HG03108 (cell line): Measurements from ENCODE around the gene KIAA1328.

Source experiments
- ATAC-seq: cut with Tn5 transposase; IDR thresholded peaks from one replicate; pipeline ENCODE4 v1.9.1; 2021; ENCODE audit warnings: moderate library complexity; ENCODE audit not compliant: unreplicated experiment

Gene KIAA1328

DNA sequence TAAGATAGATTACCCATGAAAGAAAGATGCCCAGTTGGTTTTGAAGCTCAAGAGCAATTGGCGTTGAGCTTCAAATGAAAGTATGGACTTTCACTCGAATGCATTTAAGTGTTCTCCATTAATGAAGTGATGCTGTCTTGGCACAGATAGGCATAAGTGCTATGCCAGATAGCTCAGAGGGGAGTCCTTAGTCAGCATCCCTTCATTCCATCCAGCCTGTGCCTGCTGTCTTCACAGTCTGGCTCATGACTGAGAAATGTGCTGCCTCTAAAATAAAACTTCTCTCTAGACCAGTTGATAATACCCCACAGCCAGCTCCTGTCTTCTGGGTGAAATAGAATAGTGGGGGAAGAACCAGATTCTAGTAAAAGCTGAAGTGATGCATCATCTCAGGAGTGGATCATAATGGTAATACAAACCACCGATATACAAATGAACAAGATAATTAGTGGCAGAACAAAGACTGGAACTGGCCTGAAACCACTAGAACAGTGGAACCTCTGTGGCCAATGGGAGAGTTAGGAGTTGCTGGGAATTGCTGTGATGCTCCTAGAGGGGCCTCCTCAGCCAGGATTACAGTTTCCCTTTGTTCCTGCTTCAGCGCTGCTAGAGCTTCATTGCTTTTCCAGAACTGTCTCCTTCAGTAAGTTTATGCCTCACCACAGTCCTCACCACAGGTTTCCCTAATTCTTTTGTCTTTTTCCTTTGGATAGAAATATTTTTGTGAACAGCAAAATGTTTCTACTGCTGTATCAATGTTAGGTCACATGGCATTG is 359.3 kb downstream of the KIAA1328 start:
- ATAC-seq = no peak

GRCh38 chr18:37199741-37200140 is 370.8 kb downstream of the KIAA1328 start:
- no peak for ATAC-seq

DNA sequence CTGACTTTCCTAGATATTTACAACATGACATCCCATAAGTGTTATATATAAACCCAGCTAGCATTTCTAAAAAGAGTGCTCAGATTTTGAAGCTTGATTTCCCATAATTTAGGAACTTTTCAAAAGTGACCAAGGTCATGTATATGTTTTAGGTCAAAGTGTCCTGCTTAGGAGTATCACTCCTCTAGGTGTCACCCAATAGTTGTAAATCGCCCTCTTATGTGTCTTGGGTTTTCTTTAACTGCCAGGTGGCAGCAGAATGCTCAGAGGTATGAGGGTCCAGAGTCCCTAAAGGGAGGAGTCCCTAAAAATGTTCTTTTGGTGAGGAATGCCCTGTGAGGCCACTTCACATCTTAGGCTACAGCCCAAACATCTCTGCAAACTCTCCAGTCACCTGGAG is 378.4 kb downstream of the KIAA1328 start:
- ATAC-seq = no peak

GRCh38 chr18:37210781-37211180 is 381.9 kb downstream of the KIAA1328 start:
- no peak for ATAC-seq

DNA sequence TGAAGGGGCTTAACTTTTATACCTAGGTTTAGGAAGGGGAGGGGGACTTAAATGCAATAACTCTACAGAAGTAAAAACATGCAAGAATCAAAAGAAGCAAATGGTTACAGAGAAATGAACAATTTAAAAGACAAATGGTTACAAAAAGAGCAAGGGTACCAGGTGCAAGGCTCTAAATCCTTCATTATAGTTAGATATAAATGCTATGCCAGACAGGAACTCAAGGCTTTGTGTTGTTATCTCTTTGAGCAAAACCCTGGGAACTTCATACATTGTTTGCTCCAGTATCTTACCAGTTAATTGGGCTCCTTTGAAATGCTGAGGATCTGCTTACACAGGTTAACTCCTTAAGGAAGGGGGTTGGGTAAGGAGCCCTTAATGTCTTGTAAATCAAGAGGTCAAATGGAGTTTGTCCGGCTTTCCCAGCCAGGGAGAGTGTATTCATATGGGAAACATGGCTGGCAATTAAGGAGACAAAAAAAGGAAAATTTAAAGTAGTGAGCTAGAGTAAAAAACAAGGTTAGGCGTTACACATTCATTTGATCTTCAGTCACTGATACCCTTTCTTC is 389.2 kb downstream of the KIAA1328 start:
- ATAC-seq = no peak

DNA sequence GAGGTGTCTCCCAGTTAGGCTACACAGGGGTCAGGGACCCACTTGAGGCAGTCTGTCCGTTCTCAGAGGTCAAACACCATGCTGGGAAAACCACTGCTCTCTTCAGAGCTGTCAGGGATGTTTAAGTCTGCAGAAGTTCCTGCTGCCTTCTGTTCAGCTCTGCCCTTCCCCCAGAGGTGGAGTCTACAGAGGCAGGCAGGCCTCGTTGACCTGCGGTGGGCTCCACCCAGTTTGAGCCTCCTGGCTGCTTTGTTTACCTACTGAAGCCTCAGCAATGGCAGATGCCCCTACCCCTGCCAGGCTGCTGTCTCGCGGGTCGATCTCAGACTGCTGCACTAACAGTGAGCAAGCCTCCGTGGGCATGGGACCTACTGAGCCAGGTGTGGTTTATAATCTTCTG is 390.3 kb downstream of the KIAA1328 start:
- ATAC-seq = no peak

DNA sequence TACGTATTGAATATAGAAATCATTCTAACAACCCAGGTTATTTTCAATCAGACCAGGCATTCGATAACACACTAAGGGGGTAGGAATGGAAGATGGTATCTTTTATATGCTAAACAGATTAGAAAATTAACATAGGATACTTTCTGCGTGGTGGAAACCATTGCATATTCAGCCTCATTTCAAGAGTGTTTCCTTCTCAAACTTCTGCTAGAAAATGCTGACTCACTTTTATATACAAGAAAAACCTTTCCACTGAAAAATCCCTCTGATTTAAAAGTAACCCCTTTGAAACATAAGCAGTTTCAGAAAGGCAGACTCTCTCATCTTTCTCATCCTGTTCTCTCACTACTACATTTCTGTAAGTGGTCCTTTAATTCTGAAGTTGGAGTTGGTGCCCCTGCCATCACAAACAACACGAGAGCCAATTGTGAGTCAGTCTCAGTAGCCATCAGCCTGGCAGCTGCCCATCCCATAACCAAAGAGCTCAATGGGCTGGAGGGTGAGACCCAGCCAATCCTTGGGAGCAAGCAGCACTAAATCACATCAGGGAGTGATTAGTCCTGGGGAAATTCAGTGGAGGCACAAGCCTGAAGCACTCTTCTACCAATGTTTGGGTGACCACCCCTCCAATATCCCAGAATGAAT is 393.5 kb downstream of the KIAA1328 start:
- ATAC-seq = no peak

GRCh38 chr18:37222999-37223378 is 394.1 kb downstream of the KIAA1328 start:
- no peak for ATAC-seq

DNA sequence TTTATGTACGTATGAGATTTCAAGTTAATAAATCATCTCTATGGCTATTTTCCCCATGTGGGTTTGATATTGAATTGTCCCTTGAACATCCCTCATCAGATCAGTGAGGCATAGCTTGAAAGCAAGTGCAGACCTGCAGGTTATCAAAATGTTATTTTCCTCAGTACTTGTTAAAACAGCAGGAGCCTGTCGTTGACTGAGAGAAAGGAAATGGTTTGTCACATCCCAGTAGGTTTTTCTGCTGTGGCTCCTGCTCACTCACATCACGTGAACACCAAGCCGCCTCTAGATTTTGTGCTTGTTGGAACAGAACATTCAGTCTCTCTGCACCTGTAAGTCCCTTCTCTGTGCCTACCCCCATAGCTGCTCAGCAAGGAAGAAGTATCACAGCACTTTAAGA is 396.4 kb downstream of the KIAA1328 start:
- ATAC-seq = no peak

DNA sequence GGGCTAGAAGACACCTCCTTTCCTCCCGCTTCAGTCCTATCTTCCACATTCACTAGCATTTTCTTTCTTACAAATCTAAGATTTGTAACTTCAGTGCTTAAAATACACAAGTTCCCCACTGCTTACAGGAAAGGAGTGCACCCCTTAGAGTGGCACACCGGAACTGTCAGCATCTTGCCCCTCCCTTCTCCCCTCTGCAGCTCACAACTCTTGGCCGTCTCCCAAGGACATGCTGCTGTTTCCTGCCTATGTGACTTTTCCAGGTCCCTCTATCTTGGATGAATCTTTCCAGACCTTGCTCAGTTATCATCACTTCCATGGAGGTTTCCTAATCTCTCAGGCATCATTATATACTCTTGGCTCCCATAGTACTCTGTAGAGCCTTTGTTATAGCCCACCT is 401.8 kb downstream of the KIAA1328 start:
- no peak for ATAC-seq

GRCh38 chr18:37231251-37231650 is 402.3 kb downstream of the KIAA1328 start:
- ATAC-seq = no peak

GRCh38 chr18:37235583-37235982 is 406.7 kb downstream of the KIAA1328 start:
- no peak for ATAC-seq

GRCh38 chr18:37238282-37239108 is 409.6 kb downstream of the KIAA1328 start:
- no peak for ATAC-seq

GRCh38 chr18:37242091-37242490 is 413.2 kb downstream of the KIAA1328 start:
- no peak for ATAC-seq

DNA sequence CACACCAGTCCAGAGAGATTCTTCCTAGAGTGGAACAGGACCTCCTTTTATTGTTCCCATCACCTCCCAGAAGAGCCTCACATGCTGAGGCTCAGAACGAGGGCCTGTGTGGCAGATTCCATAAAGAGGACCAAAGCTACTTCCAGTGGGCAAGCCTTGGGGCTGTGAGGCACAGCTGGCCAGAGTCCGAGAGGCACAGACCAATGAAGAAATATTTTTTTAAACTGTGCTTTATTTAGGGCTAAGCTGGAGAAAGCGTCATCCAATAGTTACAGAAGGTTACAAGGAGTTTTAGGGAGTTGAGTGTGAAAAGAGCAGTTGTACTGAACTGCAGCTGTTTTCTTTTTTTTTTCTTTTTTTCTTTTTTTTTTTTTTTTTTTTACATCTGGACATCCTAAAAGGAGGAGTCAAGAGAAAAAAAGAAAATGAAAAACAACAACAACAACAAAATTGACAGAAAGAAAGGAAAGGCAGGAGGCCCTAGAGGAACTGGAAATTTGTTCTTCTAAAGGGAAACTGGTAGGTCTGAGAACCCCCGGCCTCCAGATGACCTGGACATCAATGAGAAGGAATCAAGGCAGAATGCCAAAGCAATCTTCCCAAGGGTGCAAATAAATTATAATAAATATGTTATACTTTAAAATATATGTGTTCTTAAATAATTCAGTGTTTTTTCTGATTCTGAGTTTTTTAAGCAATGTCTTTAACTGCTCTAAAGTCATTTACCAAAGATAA is 414.1 kb downstream of the KIAA1328 start:
- ATAC-seq = no peak

GRCh38 chr18:37243741-37244140 is 414.8 kb downstream of the KIAA1328 start:
- no peak for ATAC-seq

DNA sequence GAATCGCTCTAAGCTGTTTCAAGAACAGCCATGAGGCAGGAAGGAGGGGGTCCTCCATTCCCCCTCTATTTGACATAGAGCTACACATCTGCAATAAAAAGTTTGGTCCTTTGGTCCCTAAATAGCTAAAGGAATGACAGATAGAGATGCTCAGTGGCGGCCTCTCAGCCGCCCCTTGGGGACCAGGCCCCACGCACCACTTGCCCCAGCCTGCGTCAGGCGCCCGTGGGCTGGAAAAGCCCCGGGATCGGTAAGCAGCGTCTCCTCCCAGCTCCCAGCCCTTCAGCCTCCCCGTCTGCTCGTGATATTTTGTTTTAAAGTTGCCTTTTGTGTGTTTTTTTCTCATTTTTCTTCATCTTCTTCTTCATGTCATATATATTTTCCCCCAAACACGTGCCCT is 415.7 kb downstream of the KIAA1328 start:
- ATAC-seq = no peak

DNA sequence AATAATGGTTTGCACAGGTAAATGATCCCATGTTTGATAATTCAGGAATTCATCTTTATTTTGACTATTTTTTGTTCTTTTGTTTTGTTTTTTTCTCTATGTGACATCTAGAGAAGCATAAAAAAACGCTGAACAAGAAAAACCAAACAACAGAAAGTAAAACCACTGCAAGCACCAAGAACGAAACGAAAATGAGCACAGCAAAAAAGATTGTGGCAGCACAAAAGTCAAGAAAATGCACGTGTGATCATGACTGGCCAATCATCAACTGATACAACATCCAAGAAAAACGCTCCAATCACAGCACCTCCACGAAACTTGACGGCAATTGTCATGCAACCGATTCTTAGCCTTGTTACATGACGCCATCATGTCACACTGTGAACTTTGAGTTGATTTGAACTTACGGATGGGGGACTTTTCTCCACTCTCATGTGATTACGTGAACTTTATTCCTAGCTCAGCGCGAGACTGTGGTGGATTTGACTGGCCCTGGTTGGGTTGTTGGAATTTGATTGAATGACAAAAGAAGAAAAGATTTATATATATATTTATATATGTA is 417.9 kb downstream of the KIAA1328 start:
- no peak for ATAC-seq

GRCh38 chr18:37247497-37248161 is 418.7 kb downstream of the KIAA1328 start:
- no peak for ATAC-seq

DNA sequence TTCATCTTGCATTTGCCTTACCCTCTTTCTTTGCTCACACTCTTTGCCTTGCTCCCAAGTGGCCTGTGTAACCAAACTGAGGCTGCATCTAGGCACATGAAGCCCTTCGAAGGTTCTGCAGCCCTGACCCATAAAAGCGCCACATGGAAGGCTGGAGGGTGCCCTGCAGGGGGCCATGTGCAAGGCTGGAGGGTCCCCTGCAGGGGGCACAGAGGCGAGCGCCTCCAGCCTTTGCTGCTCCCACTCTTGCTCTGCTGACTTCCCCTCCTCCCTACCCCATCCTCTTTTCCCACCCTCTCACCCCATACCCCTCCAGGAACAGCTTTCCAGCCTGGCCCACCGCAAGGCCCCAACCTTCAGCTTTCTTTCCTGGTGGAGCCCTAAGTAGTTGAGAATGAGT is 419.4 kb downstream of the KIAA1328 start:
- no peak for ATAC-seq
